PC-9 (cell line): ENCODE results near the gene ADRA2B. TPM values are rescaled to one million over a fixed set of nuclear protein-coding genes. Genes with fewer than 3 reads are reported as not detected.

ENCODE experiments used
- BruUV-seq: library from RNA; stranded (reverse); fragments of 400-500 nt; replicated peaks from 2 replicates; lab custom pipeline; 2021; lab: Mats Ljungman, UMichigan
- CTCF ChIA-PET: fragments of 300-600 bp; sonication (Branson Sonifier 250); formaldehyde crosslinking; loops from one replicate; lab custom pipeline; 2022; ENCODE audit warnings: antibody characterized with exemption; lab: Charles Lee
- POLR2A ChIA-PET: fragments of 300-600 bp; sonication (Branson Sonifier 250); formaldehyde crosslinking; loops from one replicate; lab custom pipeline; 2022; ENCODE audit warnings: antibody characterized with exemption; ENCODE audit not compliant: unreplicated experiment; lab: Charles Lee
- DNase-seq, 2 experiments: peaks; one replicate each; pipeline versions ENCODE4 v3.0.0 to v3.0.0-alpha.2; 2015 to 2022; ENCODE audit warnings: mixed read lengths in 1 of 2
- H2AFZ ChIP-seq: fragments of 200-600 bp; sonication (generic); 2 replicates; pipeline ENCODE4 v1.8.1; 2017; ENCODE audit warnings: antibody characterized with exemption
- H3F3A ChIP-seq: fragments of 200-600 bp; sonication (generic); 2 replicates; pipeline ENCODE4 v1.8.1; 2017; ENCODE audit warnings: antibody characterized with exemption, mild to moderate bottlenecking, low read depth; ENCODE audit not compliant: insufficient read depth
- H3K27ac ChIP-seq: fragments of 200-600 bp; sonication (generic); 2 replicates; pipeline ENCODE4 v1.6.1; 2016; ENCODE audit warnings: mixed run types
- H3K27me3 ChIP-seq: fragments of 200-600 bp; sonication (generic); 2 replicates; pipeline ENCODE4 v1.6.1; 2016; ENCODE audit warnings: low read depth, mixed run types; ENCODE audit not compliant: insufficient read depth
- H3K36me3 ChIP-seq: fragments of 200-600 bp; sonication (generic); 2 replicates; pipeline ENCODE4 v1.6.1; 2016; ENCODE audit warnings: low read depth, mixed run types
- H3K4me1 ChIP-seq: fragments of 200-600 bp; sonication (generic); replicated peaks from 2 replicates; pipeline ENCODE4 v1.6.1; 2016; ENCODE audit warnings: mixed run types; ENCODE audit not compliant: insufficient read depth
- H3K4me2 ChIP-seq: fragments of 200-600 bp; sonication (generic); 2 replicates; pipeline ENCODE4 v1.6.1; 2017; ENCODE audit warnings: mixed run types
- H3K4me3 ChIP-seq: fragments of 200-600 bp; sonication (generic); 2 replicates; pipeline ENCODE4 v1.6.1; 2016; ENCODE audit warnings: mixed run types
- H3K79me2 ChIP-seq: fragments of 200-600 bp; sonication (generic); 2 replicates; pipeline ENCODE4 v1.6.1; 2017; ENCODE audit warnings: low read depth, mixed run types
- H3K9me2 ChIP-seq: fragments of 200-600 bp; sonication (generic); 2 replicates; pipeline ENCODE4 v1.8.1; 2017; ENCODE audit warnings: mild to moderate bottlenecking; ENCODE audit not compliant: insufficient read depth
- H3K9me3 ChIP-seq: fragments of 200-600 bp; sonication (generic); 2 replicates; pipeline ENCODE4 v1.8.1; 2016; ENCODE audit warnings: low read depth; ENCODE audit not compliant: insufficient read depth
- H4K20me1 ChIP-seq: fragments of 200-600 bp; sonication (generic); 2 replicates; pipeline ENCODE4 v1.8.1; 2017; ENCODE audit not compliant: insufficient read depth
- EZH2 ChIP-seq: fragments of 200-600 bp; sonication (generic); IDR thresholded peaks from 2 replicates; pipeline ENCODE4 v1.8.0; 2017; ENCODE audit warnings: antibody characterized with exemption, low read depth
- intact Hi-C: fragments of 100-400 bp; cut with micrococcal nuclease; formaldehyde crosslinking; loops from one replicate; pipeline ENCODE4 v1.10.0; 2022; ENCODE audit not compliant: unreplicated experiment
- total RNA-seq: library from RNA; stranded (reverse); gene quantifications from 2 replicates; pipeline ENCODE4 v1.2.3, GENCODE V29; 2021
- TF ChIP-seq, protein P1 (sequence below): fragments of 200-600 bp; sonication (generic); conservative IDR thresholded peaks from 2 replicates; pipeline ENCODE4 v1.6.1; 2017; ENCODE audit warnings: mixed run types, antibody characterized with exemption, mild to moderate bottlenecking, moderate library complexity

ADRA2B gene
- total RNA-seq, 1 experiment from 2014 or later = 0.26 TPM

DNA sequence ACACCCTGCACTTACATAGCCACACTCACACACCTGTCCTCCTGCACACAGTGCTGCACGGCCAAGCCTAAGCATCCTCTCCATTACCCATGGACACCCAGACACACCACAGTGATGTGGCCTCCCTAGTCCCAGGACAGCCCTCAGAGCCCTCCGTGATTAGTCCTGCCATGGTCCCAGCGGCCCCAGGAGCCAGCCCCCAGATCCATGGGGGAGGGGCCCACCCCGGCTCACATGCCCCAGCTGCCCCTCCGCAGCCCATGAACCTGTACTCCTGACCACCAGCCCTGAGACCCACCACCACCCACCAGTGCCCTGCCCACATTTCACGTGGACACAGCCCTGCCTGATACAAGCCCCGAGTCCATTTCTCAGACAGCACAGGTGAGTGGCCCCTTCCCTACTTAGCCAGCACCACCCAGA lies 36.9 kb upstream of the ADRA2B start:
- 0 out of 2 replicates have a peak, but pooled peaks cover under 1% of the 10 kb centered on the region for H3K4me1 ChIP-seq
- no peak overlapping the region for H3K4me3 ChIP-seq
- no peak for DNase-seq
- no TSS peak for BruUV-seq
- no peaks in the 10 kb centered on the region for H3K9me3 ChIP-seq
- H2AFZ ChIP-seq = no peak overlapping the region
- POLR2A ChIA-PET = no interaction called here
- TF ChIP-seq EZH2 = no peak
- TF ChIP-seq, protein P1, sequence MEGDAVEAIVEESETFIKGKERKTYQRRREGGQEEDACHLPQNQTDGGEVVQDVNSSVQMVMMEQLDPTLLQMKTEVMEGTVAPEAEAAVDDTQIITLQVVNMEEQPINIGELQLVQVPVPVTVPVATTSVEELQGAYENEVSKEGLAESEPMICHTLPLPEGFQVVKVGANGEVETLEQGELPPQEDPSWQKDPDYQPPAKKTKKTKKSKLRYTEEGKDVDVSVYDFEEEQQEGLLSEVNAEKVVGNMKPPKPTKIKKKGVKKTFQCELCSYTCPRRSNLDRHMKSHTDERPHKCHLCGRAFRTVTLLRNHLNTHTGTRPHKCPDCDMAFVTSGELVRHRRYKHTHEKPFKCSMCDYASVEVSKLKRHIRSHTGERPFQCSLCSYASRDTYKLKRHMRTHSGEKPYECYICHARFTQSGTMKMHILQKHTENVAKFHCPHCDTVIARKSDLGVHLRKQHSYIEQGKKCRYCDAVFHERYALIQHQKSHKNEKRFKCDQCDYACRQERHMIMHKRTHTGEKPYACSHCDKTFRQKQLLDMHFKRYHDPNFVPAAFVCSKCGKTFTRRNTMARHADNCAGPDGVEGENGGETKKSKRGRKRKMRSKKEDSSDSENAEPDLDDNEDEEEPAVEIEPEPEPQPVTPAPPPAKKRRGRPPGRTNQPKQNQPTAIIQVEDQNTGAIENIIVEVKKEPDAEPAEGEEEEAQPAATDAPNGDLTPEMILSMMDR = no peak
- H3K27ac ChIP-seq = no peak overlapping the region
- no peak overlapping the region for H3K4me2 ChIP-seq
- peaks cover 10% of the 10 kb centered on the region; the same call in 1 of the 2 replicates for H3K27me3 ChIP-seq
- no peaks in the 10 kb centered on the region for H3K36me3 ChIP-seq
- no peaks in the 10 kb centered on the region for H3K79me2 ChIP-seq
- CTCF ChIA-PET = no interaction called here
- H3K9me2 ChIP-seq = no peaks in the 10 kb centered on the region
- H3F3A ChIP-seq = peaks cover 2% of the 10 kb centered on the region; the same call in 1 of the 2 replicates
- intact Hi-C loops = no loop called here
- no peaks in the 10 kb centered on the region for H4K20me1 ChIP-seq

DNA sequence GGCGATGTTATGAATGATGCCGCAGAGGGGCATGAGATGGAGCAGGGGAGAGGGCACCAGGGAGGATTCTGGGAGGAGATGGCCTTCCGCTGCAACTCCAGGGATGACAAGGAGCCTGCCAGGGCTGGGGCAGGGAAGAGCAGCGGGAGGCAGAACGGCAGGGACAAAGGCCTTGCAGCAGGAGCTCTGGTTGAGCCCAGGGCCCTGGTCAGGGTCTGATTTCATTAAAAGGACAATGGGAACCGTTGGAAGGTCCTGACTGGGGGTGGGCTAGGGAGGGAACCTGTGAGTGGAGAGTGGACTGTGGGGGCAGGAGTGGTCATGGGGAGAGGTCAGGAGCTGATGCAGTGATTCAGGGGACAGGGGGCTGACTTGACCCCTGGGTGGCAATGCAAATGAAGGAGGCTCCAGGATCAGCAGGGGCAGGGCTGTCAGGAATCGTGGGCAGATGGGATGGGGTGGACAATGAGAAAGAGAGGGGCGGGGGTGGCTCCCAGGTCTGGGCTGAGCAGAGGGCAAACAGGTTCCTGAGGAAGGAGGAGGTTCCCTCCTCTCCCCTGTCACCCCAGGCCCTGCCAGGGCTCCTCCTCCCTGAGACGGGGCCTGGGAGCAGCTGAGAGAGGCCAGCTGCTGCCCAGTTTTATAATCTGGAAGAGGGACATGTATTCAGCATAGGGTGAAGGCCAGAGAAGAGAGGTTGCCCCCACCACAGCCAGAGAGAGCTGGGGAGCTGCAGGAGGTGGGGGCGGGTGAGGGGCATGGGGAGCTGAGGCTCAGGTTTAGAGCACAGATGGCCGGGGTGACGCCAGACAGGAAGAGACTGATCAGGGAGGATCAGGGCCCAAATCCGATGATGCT lies 36.2 kb upstream of the ADRA2B start:
- no peak for DNase-seq
- POLR2A ChIA-PET = no interaction called here
- CTCF ChIA-PET = no interaction called here
- Histone ChIP-seq H3K4me1 (0 out of 2 replicates have a peak, but pooled peaks cover 3% of the 10 kb centered on the region), H3K4me2 (no peak overlapping the region), H3K4me3 (no peak overlapping the region), H3K9me3 (no peaks in the 10 kb centered on the region), H3K27me3 (peaks cover 8% of the 10 kb centered on the region; the same call in 1 of the 2 replicates), H3K27ac (no peak overlapping the region), H3K36me3 (no peaks in the 10 kb centered on the region), H2AFZ (no peak overlapping the region), H3F3A (peaks cover 7% of the 10 kb centered on the region; the same call in 1 of the 2 replicates), H4K20me1 (no peaks in the 10 kb centered on the region), H3K79me2 (no peaks in the 10 kb centered on the region), H3K9me2 (no peaks in the 10 kb centered on the region)
- TF ChIP-seq, protein P1 = no peak
- no peak for TF ChIP-seq EZH2
- BruUV-seq = no TSS peak
- intact Hi-C loops = no loop called here

DNA sequence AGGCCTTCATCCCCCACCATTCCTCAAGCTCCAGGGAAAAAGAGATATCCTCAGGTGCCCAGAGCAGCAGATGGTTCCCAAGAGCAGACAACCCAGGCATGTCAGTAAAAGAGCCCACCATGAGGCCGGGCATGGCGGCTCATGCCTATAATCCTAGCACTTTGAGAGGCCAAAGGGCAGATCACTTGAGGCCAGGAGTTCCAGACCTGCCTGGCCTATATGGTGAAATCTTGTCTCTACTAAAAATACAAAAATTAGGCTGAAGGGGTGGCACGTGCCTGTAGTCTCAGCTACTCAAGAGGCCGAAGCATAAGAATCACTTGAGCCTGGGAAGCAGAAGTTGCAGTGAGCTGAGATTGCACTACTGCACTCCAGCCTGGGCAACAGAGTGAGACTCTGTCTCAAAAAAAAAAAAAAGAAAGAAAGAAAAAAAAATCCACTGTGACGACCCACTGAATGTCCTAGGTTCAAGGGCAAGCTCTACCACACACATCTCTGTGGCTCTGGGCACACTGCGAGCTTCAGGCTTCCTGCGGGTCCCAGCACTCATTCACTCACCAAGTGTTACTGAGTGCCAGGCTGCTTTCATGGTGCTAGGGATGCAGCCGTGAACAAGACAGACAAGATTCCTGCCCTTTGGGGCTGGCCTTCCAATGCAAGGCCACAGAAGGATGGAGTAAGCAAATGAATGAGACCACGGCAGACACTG lies 35.4 kb upstream of the ADRA2B start:
- TF ChIP-seq, protein P1 = no peak
- TF ChIP-seq EZH2 = no peak
- Histone ChIP-seq H3K4me3 (no peak overlapping the region), H3K27me3 (peaks cover 8% of the 10 kb centered on the region; the same call in 1 of the 2 replicates), H4K20me1 (no peaks in the 10 kb centered on the region), H3K79me2 (no peaks in the 10 kb centered on the region), H3K9me2 (no peaks in the 10 kb centered on the region), H2AFZ (no peak overlapping the region), H3K36me3 (no peaks in the 10 kb centered on the region), H3K4me1 (0 out of 2 replicates have a peak, but pooled peaks cover 3% of the 10 kb centered on the region), H3K27ac (no peak overlapping the region), H3F3A (peaks cover 7% of the 10 kb centered on the region; the same call in 1 of the 2 replicates), H3K4me2 (no peak overlapping the region), H3K9me3 (no peaks in the 10 kb centered on the region)
- no peak for DNase-seq
- no TSS peak for BruUV-seq
- ChIA-PET POLR2A (no interaction called here), CTCF (no interaction called here)
- intact Hi-C loops = no loop called here
